GM10266 (cell line): Measurements from ENCODE around the gene MYRIP.

Experiments used
- DNase-seq: peaks from one replicate; pipeline ENCODE4 v3.0.0; 2012; ENCODE audit errors: extremely low spot score
- CTCF ChIP-seq: IDR thresholded peaks from 2 replicates; pipeline ENCODE4 v1.5.1; 2012; ENCODE audit warnings: mild to moderate bottlenecking, low read depth; ENCODE audit not compliant: control insufficient read depth, insufficient read depth; ENCODE audit errors: missing control alignments

The MYRIP gene

GRCh38 chr3:39917065-39917773, 107.8 kb downstream of the MYRIP start:
- no peak for DNase-seq
- TF ChIP-seq CTCF = no peak

- no peak for TF ChIP-seq CTCF
- DNase-seq = no peak
Measured at GRCh38 chr3:39919281-39919680, 109.9 kb downstream of the MYRIP start.

- DNase-seq = no peak
- no peak for TF ChIP-seq CTCF
Measured at GRCh38 chr3:39920271-39920670, 110.9 kb downstream of the MYRIP start.

- DNase-seq = no peak
- TF ChIP-seq CTCF = no peak
Measured at GRCh38 chr3:39927479-39927878, 118.1 kb downstream of the MYRIP start.

- DNase-seq = no peak
- TF ChIP-seq CTCF = no peak
Measured at GRCh38 chr3:39933986-39934693, 124.7 kb downstream of the MYRIP start.

GRCh38 chr3:39934696-39935095, 125.3 kb downstream of the MYRIP start:
- TF ChIP-seq CTCF = no peak
- no peak for DNase-seq

- no peak for DNase-seq
- no peak for TF ChIP-seq CTCF
Measured at GRCh38 chr3:39935261-39935660, 125.9 kb downstream of the MYRIP start.
